Esophagus squamous epithelium (tissue), 4 donors: ENCODE results near the gene RAPGEF5.

Experiments used
- POLR2A ChIP-seq, 4 donors: fragments of 450-650 bp; IDR thresholded peaks; one replicate each; pipeline ENCODE4 v1.6.1; 2017; ENCODE audit warnings: antibody characterized with exemption in 4 of 4, mild to moderate bottlenecking in 4 of 4, moderate library complexity in 3 of 4
- TF ChIP-seq, protein P1 (sequence below), 6 experiments: fragments of 450-650 bp in 4 of 6; fragments of 200-600 bp in 2 of 6; sonication (generic) in 2 of 6; IDR thresholded peaks; one replicate each; pipeline ENCODE4 v1.5.1; 2016 to 2019; ENCODE audit warnings: antibody characterized with exemption in 6 of 6, mild to moderate bottlenecking in 4 of 6, moderate library complexity in 4 of 6

DNA sequence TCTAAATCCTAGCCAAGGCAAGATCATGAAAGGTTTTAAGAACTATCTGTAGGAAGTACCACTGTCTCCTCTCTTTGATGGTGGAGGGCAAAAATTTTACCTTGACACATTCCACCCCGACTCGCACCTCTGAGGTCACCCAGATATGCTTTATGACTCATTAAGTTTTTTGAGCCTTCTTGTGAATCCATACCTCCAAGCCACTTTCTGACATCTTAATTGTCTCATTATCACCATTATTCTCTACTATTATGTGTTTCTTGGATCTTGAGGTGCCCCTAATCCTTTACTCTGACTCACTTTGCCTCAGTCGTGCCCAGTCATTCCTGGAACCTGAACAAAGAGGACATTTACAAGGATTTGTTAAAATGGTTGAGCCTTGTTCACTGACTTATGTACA is 146.6 kb downstream of the RAPGEF5 start:
- TF ChIP-seq, protein P1, sequence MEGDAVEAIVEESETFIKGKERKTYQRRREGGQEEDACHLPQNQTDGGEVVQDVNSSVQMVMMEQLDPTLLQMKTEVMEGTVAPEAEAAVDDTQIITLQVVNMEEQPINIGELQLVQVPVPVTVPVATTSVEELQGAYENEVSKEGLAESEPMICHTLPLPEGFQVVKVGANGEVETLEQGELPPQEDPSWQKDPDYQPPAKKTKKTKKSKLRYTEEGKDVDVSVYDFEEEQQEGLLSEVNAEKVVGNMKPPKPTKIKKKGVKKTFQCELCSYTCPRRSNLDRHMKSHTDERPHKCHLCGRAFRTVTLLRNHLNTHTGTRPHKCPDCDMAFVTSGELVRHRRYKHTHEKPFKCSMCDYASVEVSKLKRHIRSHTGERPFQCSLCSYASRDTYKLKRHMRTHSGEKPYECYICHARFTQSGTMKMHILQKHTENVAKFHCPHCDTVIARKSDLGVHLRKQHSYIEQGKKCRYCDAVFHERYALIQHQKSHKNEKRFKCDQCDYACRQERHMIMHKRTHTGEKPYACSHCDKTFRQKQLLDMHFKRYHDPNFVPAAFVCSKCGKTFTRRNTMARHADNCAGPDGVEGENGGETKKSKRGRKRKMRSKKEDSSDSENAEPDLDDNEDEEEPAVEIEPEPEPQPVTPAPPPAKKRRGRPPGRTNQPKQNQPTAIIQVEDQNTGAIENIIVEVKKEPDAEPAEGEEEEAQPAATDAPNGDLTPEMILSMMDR (IDR thresholded peaks at IDR 0.05), result no peak
- TF ChIP-seq POLR2A (IDR thresholded peaks at IDR 0.05), result no peak
